HCT116 (cell line): ENCODE results near the gene HLA-DOA. TPM values are rescaled to one million over a fixed set of nuclear protein-coding genes. Genes with fewer than 3 reads are reported as not detected.

ENCODE experiments used
- ATAC-seq: fragments of 200-7000 bp; cut with Tn5 transposase; 2 replicates; pipeline ENCODE4 v1.9.1; 2020; ENCODE audit warnings: mild to moderate bottlenecking, moderate library complexity
- BruUV-seq: library from RNA; stranded (reverse); fragments of 400-500 nt; replicated peaks from 2 replicates; lab custom pipeline; 2021; lab: Mats Ljungman, UMichigan
- CTCF ChIA-PET: fragments of 300-600 bp; sonication (Branson Sonifier 250); formaldehyde crosslinking; loops from one replicate; lab custom pipeline; 2021; ENCODE audit warnings: antibody characterized with exemption; lab: Charles Lee
- POLR2A ChIA-PET: fragments of 300-600, 350-600 bp; sonication (Branson Sonifier 250); formaldehyde crosslinking; loops from one replicate; lab custom pipeline; 2021; ENCODE audit warnings: antibody characterized with exemption; lab: Charles Lee
- RAD21 ChIA-PET, 2 experiments: fragments of 300-600 bp; sonication (Branson Sonifier 250); formaldehyde crosslinking; loops; one replicate each; lab custom pipeline; 2023; ENCODE audit warnings: low total read pairs in 2 of 2; ENCODE audit not compliant: uncharacterized antibody in 2 of 2, unreplicated experiment in 2 of 2, low non-redundant PET in 1 of 2; lab: Charles Lee
- DNase-seq: peaks from one replicate; pipeline ENCODE4 v3.0.0-alpha.2; 2010; ENCODE audit warnings: low read depth, low spot score
- H2AFZ ChIP-seq: fragments of 200-600 bp; shearing (Covaris generic), sonication (generic); 2 replicates; pipeline ENCODE4 v1.6.1; 2017; ENCODE audit warnings: low read depth, mixed run types, mixed read lengths, antibody characterized with exemption, low read length; ENCODE audit not compliant: poor library complexity, severe bottlenecking
- H3K27ac ChIP-seq: 2 replicates; pipeline ENCODE4 v1.5.1; 2012; ENCODE audit warnings: low read depth, low read length
- H3K27me3 ChIP-seq: fragments of 200-600 bp; sonication (generic); 2 replicates; pipeline ENCODE4 v1.6.1; 2016; ENCODE audit warnings: mixed run types, low read length, mixed read lengths; ENCODE audit not compliant: insufficient read depth
- H3K36me3 ChIP-seq, 2 experiments: fragments of 200-500 bp in 1 of 2; fragments of 200-600 bp in 1 of 2; sonication (Bioruptor generic) in 1 of 2; sonication (generic) in 1 of 2; 2 replicates each; pipeline versions ENCODE4 v1.5.1 to v1.6.1; 2014 to 2016; ENCODE audit warnings: low read length in 2 of 2, inconsistent platforms in 1 of 2, mixed read lengths in 1 of 2, mixed run types in 1 of 2; ENCODE audit not compliant: insufficient read depth in 2 of 2, control insufficient read depth in 1 of 2
- H3K4me1 ChIP-seq, 2 experiments: fragments of 200-600 bp in 1 of 2; sonication (generic) in 1 of 2; 2 replicates each; pipeline versions ENCODE4 v1.5.1 to v1.6.1; 2012 to 2017; ENCODE audit warnings: low read length in 2 of 2, inconsistent platforms in 1 of 2, mild to moderate bottlenecking in 1 of 2, mixed read lengths in 1 of 2, mixed run types in 1 of 2, moderate library complexity in 1 of 2; ENCODE audit not compliant: insufficient read depth in 2 of 2, control insufficient read depth in 1 of 2
- H3K4me2 ChIP-seq: fragments of 200-600 bp; sonication (generic); 2 replicates; pipeline ENCODE4 v1.6.1; 2017; ENCODE audit warnings: mixed run types, low read length, mixed read lengths
- H3K4me3 ChIP-seq, 2 experiments: fragments of 200-600 bp in 1 of 2; sonication (generic) in 1 of 2; replicated peaks in 1 of 2; 2 replicates each; pipeline ENCODE4 v1.5.1; 2011 to 2016; ENCODE audit warnings: low read length in 2 of 2, control low read depth in 1 of 2, low read depth in 1 of 2, mild to moderate bottlenecking in 1 of 2, mixed read lengths in 1 of 2, mixed run types in 1 of 2
- H3K79me2 ChIP-seq: fragments of 200-600 bp; sonication (generic); 2 replicates; pipeline ENCODE4 v1.6.1; 2017; ENCODE audit warnings: mild to moderate bottlenecking, mixed run types, low read length, moderate library complexity, mixed read lengths; ENCODE audit not compliant: insufficient read depth
- H3K9ac ChIP-seq: fragments of 200-600 bp; sonication (generic); 2 replicates; pipeline ENCODE4 v1.6.1; 2016; ENCODE audit warnings: low read length, mixed read lengths
- H3K9me2 ChIP-seq: fragments of 200-600 bp; sonication (generic), shearing (Covaris generic); 2 replicates; pipeline ENCODE4 v1.6.1; 2017; ENCODE audit warnings: mixed run types, mild to moderate bottlenecking, moderate library complexity; ENCODE audit not compliant: insufficient read depth
- H3K9me3 ChIP-seq, 2 experiments: fragments of 200-500 bp in 1 of 2; fragments of 200-600 bp in 1 of 2; sonication (Bioruptor generic) in 1 of 2; sonication (generic) in 1 of 2; 2 replicates each; pipeline ENCODE4 v1.6.1; 2014 to 2017; ENCODE audit warnings: low read length in 2 of 2, mixed read lengths in 2 of 2, inconsistent platforms in 1 of 2, low read depth in 1 of 2, mild to moderate bottlenecking in 1 of 2, mixed run types in 1 of 2, moderate library complexity in 1 of 2; ENCODE audit not compliant: control insufficient read depth in 1 of 2, insufficient read depth in 1 of 2
- H4K20me1 ChIP-seq: fragments of 200-600 bp; sonication (generic), shearing (Covaris generic); 2 replicates; pipeline ENCODE4 v1.6.1; 2017; ENCODE audit warnings: mixed run types, mild to moderate bottlenecking, moderate library complexity; ENCODE audit not compliant: insufficient read depth
- CBX3 ChIP-seq: IDR thresholded peaks from 2 replicates; pipeline ENCODE4 v1.6.1; 2012; ENCODE audit warnings: low read depth
- CTCF ChIP-seq, 3 experiments: fragments of 200-600 bp in 1 of 3; sonication (generic) in 1 of 3; IDR thresholded peaks in 2 of 3; conservative IDR thresholded peaks in 1 of 3; 2 replicates each; pipeline ENCODE4 v1.5.1; 2012 to 2017; ENCODE audit warnings: low read depth in 2 of 3, low read length in 2 of 3, antibody characterized with exemption in 1 of 3, borderline replicate concordance in 1 of 3, control low read depth in 1 of 3, mild to moderate bottlenecking in 1 of 3, mixed read lengths in 1 of 3, mixed run types in 1 of 3, moderate library complexity in 1 of 3; ENCODE audit not compliant: insufficient read depth in 1 of 3
- ELF1 ChIP-seq: IDR thresholded peaks from 2 replicates; pipeline ENCODE4 v1.6.1; 2012; ENCODE audit warnings: low read depth, borderline replicate concordance
- EZH2phosphoT487 ChIP-seq: fragments of 200-600 bp; IDR thresholded peaks from 2 replicates; pipeline ENCODE4 v1.6.1; 2018; ENCODE audit warnings: antibody characterized with exemption, borderline replicate concordance
- RAD21 ChIP-seq: IDR thresholded peaks from 2 replicates; pipeline ENCODE4 v1.6.1; 2012; ENCODE audit warnings: low read depth, mild to moderate bottlenecking
- intact Hi-C: fragments of 100-400 bp; cut with micrococcal nuclease; formaldehyde crosslinking; loops from 2 replicates; pipeline ENCODE4 v1.10.0; 2022
- total RNA-seq: library from RNA; stranded (reverse); gene quantifications from one replicate; pipeline ENCODE4 v1.2.1, GENCODE V29; 2021; ENCODE audit not compliant: unreplicated experiment
- TF ChIP-seq, protein P1 (sequence below): IDR thresholded peaks from 2 replicates; pipeline ENCODE4 v1.6.1; 2012

Gene HLA-DOA
- total RNA-seq, 1 experiment from 2014 or later: 0.39 TPM

DNA sequence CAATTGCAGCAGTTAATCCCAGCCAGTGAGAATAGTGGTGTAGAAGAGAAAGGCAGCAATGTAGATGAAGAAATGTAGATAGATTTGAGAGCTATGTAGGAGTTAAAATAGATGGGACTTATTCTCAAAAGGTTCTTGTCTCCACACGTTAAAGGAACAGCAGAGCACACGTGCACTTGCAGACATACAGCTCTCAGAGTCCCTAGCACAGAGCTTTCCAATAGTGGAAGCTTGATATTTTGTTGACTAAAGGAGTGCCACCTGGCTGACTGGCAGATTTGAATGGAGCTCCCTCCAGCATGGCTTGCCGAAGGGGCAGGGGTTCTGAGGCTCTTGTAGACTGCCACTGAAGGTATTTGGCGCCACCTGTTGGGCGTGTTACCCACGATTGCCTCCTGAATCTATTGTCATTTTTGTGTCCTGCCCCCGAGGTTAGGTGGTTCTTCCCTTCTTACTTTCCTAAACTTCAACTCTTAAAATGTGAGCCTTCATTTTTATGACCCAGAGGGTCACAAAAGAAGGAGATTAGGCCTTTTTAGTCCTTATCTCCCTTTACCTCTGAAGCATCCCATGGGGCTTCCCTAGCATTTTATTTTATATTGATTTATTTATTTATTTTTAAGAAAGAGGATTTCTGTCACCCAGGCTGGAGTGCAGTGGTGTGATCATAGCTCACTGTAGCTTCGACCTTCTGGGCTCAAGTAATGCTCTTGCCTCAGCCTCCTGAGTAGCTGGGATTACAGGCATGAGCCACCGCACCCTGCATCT lies 24.6 kb downstream of the HLA-DOA start:
- Histone ChIP-seq H3K9ac (no peak overlapping the region), H2AFZ (no peak overlapping the region), H3K9me3 (no peaks in the 10 kb centered on the region), H3K36me3 (peaks cover 17% of the 10 kb centered on the region in 2 experiments), H3K9me2 (no peaks in the 10 kb centered on the region), H3K27me3 (no peaks in the 10 kb centered on the region), H4K20me1 (peaks cover 26% of the 10 kb centered on the region; the same call in 1 of the 2 replicates), H3K79me2 (peaks cover 10% of the 10 kb centered on the region; the same call in 1 of the 2 replicates), H3K4me3 (no peak overlapping the region), H3K4me2 (no peak overlapping the region), H3K4me1 (no peaks in the 10 kb centered on the region), H3K27ac (no peak overlapping the region)
- ATAC-seq (peak; percentile 81), DNase-seq (peak; percentile 77)
- BruUV-seq: no TSS peak
- CTCF ChIA-PET: interaction anchor here (0.6 to 4.6 kb wide), 35 partner anchors 12 to 729 kb away, joined by 3 to 79 read pairs (median 5); partner anchors contain the start of genes HLA-DMA, HLA-DMB, HLA-DPB1 and PSMB9
- intact Hi-C loops: loop anchor here (1.0 kb wide), 2 partner anchors 52 to 100 kb away; no protein-coding TSS in a partner anchor
- TF ChIP-seq EZH2phosphoT487: no peak
- TF ChIP-seq, protein P1, sequence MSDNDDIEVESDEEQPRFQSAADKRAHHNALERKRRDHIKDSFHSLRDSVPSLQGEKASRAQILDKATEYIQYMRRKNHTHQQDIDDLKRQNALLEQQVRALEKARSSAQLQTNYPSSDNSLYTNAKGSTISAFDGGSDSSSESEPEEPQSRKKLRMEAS: 0 out of 2 replicates have a peak, but pooled peaks have one; percentile 34
- peak; percentile 84 to 95 (median 90) for TF ChIP-seq CTCF (IDR thresholded peaks at IDR 0.05 in 2 of 3, conservative IDR thresholded peaks at IDR 0.05 in 1 of 3; ENCODE audit: borderline replicate concordance in 1 of 3, insufficient read depth in 1 of 3, low read depth in 2 of 3, low read length in 2 of 3)
- peak; percentile 98 for TF ChIP-seq RAD21
- no peak for TF ChIP-seq ELF1
- no peak for TF ChIP-seq CBX3
- RAD21 ChIA-PET: interaction anchor here (0.8 to 2.5 kb wide), 9 partner anchors 13 to 147 kb away, joined by 3 to 10 read pairs (median 4); partner anchors contain the start of genes BRD2 (in 1 of the 2) and TAP2 (in 1 of the 2)
- POLR2A ChIA-PET: interaction anchor here (0.6 to 12.5 kb wide), 5 partner anchors 8 to 146 kb away, joined by 3 to 227 read pairs (median 5); partner anchors contain the start of genes BRD2 and TAP2
